GM18868 (cell line): Measurements from ENCODE around the gene PCCB.
"Not testable (repeated sequence)": the region's sequence is repeated elsewhere in the genome, so short reads cannot be mapped to it uniquely, and the experiment has no call there.

Source experiments
- ATAC-seq: cut with Tn5 transposase; IDR thresholded peaks from one replicate; pipeline ENCODE4 v1.9.1; 2021; ENCODE audit warnings: mild to moderate bottlenecking, moderate library complexity; ENCODE audit not compliant: unreplicated experiment

The PCCB gene

GRCh38 chr3:136250059-136250902 lies at the start of gene PCCB:
Gene PCCB, plus strand, starts transcription at chr3:136250340. Its CDS starts 36 bp downstream, at chr3:136250376.
- ATAC-seq = peak; percentile 97

- ATAC-seq = no peak
Observed at GRCh38 chr3:136207489-136208115, 42.5 kb upstream of the PCCB start.

GRCh38 chr3:136209921-136210320 lies 40.2 kb upstream of the PCCB start:
- ATAC-seq = no peak

- ATAC-seq = no peak
Observed at GRCh38 chr3:136211547-136211946, 38.6 kb upstream of the PCCB start.

GRCh38 chr3:136222746-136223145 lies 27.4 kb upstream of the PCCB start:
- not testable (repeated sequence) for ATAC-seq

GRCh38 chr3:136232413-136232812 lies 17.7 kb upstream of the PCCB start:
- ATAC-seq = no peak

GRCh38 chr3:136235545-136235944 lies 14.6 kb upstream of the PCCB start:
- no peak for ATAC-seq

GRCh38 chr3:136236109-136236508 lies 14.0 kb upstream of the PCCB start:
- ATAC-seq = no peak

- no peak for ATAC-seq
Observed at GRCh38 chr3:136237103-136237502, 13.0 kb upstream of the PCCB start.

- ATAC-seq = no peak
Observed at GRCh38 chr3:136237961-136238649, 12.0 kb upstream of the PCCB start.

GRCh38 chr3:136239094-136239493 lies 11.0 kb upstream of the PCCB start:
- ATAC-seq = no peak

GRCh38 chr3:136245691-136246090 lies 4.4 kb upstream of the PCCB start:
- no peak for ATAC-seq

GRCh38 chr3:136247436-136247835 lies 2.7 kb upstream of the PCCB start:
- no peak for ATAC-seq

GRCh38 chr3:136247855-136248590 lies 2.1 kb upstream of the PCCB start:
- ATAC-seq = no peak

GRCh38 chr3:136249091-136249490 lies 1.0 kb upstream of the PCCB start:
- no peak for ATAC-seq

GRCh38 chr3:136249593-136249992 lies 547 bp upstream of the PCCB start:
- no peak for ATAC-seq

GRCh38 chr3:136250903-136251460 lies 842 bp downstream of the PCCB start:
- no peak for ATAC-seq

GRCh38 chr3:136251511-136251910 lies 1.4 kb downstream of the PCCB start:
- ATAC-seq = no peak

- ATAC-seq = no peak
Observed at GRCh38 chr3:136255672-136256406, 5.7 kb downstream of the PCCB start.

GRCh38 chr3:136258199-136258598 lies 8.1 kb downstream of the PCCB start:
- no peak for ATAC-seq
